Neuronal stem cell (in vitro differentiated cells): Measurements from ENCODE around the gene RNF220. TPM values are rescaled to one million over a fixed set of nuclear protein-coding genes. Genes with fewer than 3 reads are reported as not detected.

Experiments used
- DNase-seq: peaks from one replicate; pipeline ENCODE4 v3.0.0-alpha.2; 2013; ENCODE audit warnings: low spot score
- H2AFZ ChIP-seq: one replicate; pipeline ENCODE4 v1.6.1; 2013; ENCODE audit warnings: mild to moderate bottlenecking, low read length, inconsistent platforms
- H2AK5ac ChIP-seq: 2 replicates; pipeline ENCODE4 v1.6.1; 2013; ENCODE audit warnings: low read depth, mild to moderate bottlenecking, inconsistent platforms, low read length, moderate library complexity, mixed read lengths
- H2BK120ac ChIP-seq: 2 replicates; pipeline ENCODE4 v1.6.1; 2013; ENCODE audit warnings: low read depth, mild to moderate bottlenecking, inconsistent platforms, low read length, moderate library complexity, mixed read lengths
- H2BK12ac ChIP-seq: one replicate; pipeline ENCODE4 v1.6.1; 2013; ENCODE audit warnings: low read length, inconsistent platforms
- H2BK15ac ChIP-seq: 2 replicates; pipeline ENCODE4 v1.6.1; 2013; ENCODE audit warnings: mild to moderate bottlenecking, low read length, inconsistent platforms, mixed read lengths
- H2BK5ac ChIP-seq: one replicate; pipeline ENCODE4 v1.6.1; 2013; ENCODE audit warnings: inconsistent platforms, mild to moderate bottlenecking, low read length, moderate library complexity
- H3K14ac ChIP-seq: one replicate; pipeline ENCODE4 v1.6.1; 2013; ENCODE audit warnings: low read length, inconsistent platforms
- H3K18ac ChIP-seq: 2 replicates; pipeline ENCODE4 v1.6.1; 2013; ENCODE audit warnings: low read length, inconsistent platforms
- H3K23ac ChIP-seq: 2 replicates; pipeline ENCODE4 v1.6.1; 2013; ENCODE audit warnings: low read depth, mild to moderate bottlenecking, mixed read lengths, low read length, inconsistent platforms; ENCODE audit not compliant: poor library complexity
- H3K27ac ChIP-seq: replicated peaks from 3 replicates; pipeline ENCODE4 v1.5.1; 2013; ENCODE audit warnings: low read length, inconsistent platforms
- H3K27me3 ChIP-seq, 3 experiments: 2 replicates each; pipeline ENCODE4 v1.6.1; 2013; ENCODE audit warnings: low read length in 3 of 3, mild to moderate bottlenecking in 2 of 3, inconsistent platforms in 1 of 3, low read depth in 1 of 3, mixed read lengths in 1 of 3, moderate library complexity in 1 of 3; ENCODE audit not compliant: control insufficient read depth in 3 of 3, insufficient read depth in 3 of 3
- H3K36me3 ChIP-seq, 2 donors: replicated peaks in 1 of 2; 2 replicates each; pipeline ENCODE4 v1.6.1; 2013; ENCODE audit warnings: low read length in 2 of 2; ENCODE audit not compliant: control insufficient read depth in 2 of 2, insufficient read depth in 2 of 2
- H3K4ac ChIP-seq: 2 replicates; pipeline ENCODE4 v1.6.1; 2013; ENCODE audit warnings: inconsistent platforms, mild to moderate bottlenecking, low read length, moderate library complexity
- H3K4me1 ChIP-seq, 2 donors: 1 replicate in 1 of 2; 2 replicates in 1 of 2; pipeline ENCODE4 v1.6.1; 2013; ENCODE audit warnings: low read length in 2 of 2, low read depth in 1 of 2; ENCODE audit not compliant: control insufficient read depth in 2 of 2, insufficient read depth in 1 of 2
- H3K4me2 ChIP-seq: one replicate; pipeline ENCODE4 v1.6.1; 2013; ENCODE audit warnings: mild to moderate bottlenecking, low read length, inconsistent platforms; ENCODE audit not compliant: insufficient read depth, poor library complexity, severe bottlenecking
- H3K4me3 ChIP-seq, 2 donors: 2 replicates each; pipeline ENCODE4 v1.5.1; 2013; ENCODE audit warnings: low read length in 2 of 2, mild to moderate bottlenecking in 2 of 2, inconsistent platforms in 1 of 2, moderate library complexity in 1 of 2
- H3K79me1 ChIP-seq: one replicate; pipeline ENCODE4 v1.6.1; 2013; ENCODE audit warnings: low read depth, mild to moderate bottlenecking, inconsistent platforms, low read length, moderate library complexity
- H3K9ac ChIP-seq: one replicate; pipeline ENCODE4 v1.6.1; 2013; ENCODE audit warnings: mild to moderate bottlenecking, low read depth, low read length, inconsistent platforms; ENCODE audit not compliant: poor library complexity
- H3K9me3 ChIP-seq, 2 donors: replicated peaks in 1 of 2; 2 replicates each; pipeline versions ENCODE3 to v1.6.1; 2013; ENCODE audit warnings: low read length in 2 of 2, mild to moderate bottlenecking in 2 of 2, inconsistent platforms in 1 of 2, low read depth in 1 of 2, mixed read lengths in 1 of 2, moderate library complexity in 1 of 2; ENCODE audit not compliant: control insufficient read depth in 2 of 2, insufficient read depth in 1 of 2
- H4K8ac ChIP-seq: one replicate; pipeline ENCODE4 v1.6.1; 2013; ENCODE audit warnings: low read depth, mild to moderate bottlenecking, inconsistent platforms, low read length, moderate library complexity
- H4K91ac ChIP-seq: one replicate; pipeline ENCODE4 v1.6.1; 2013; ENCODE audit warnings: low read length, low read depth, mild to moderate bottlenecking, inconsistent platforms; ENCODE audit not compliant: poor library complexity
- WGBS, 2 donors: extraction: QIAGEN DNeasy Blood & Tissue Kit; methylation state at CpG; one replicate each; pipeline ENCODE4 v1.1.7; 2013; ENCODE audit warnings: missing lambda C conversion rate in 2 of 2, mixed read lengths in 1 of 2; ENCODE audit not compliant: insufficient read length in 2 of 2, insufficient replicate concordance in 1 of 2; ENCODE audit errors: extremely low coverage in 2 of 2; 5-methylcytosine and 5-hydroxymethylcytosine counted together
- polyA plus RNA-seq, 2 experiments: library from polyadenylated mRNA; stranded (reverse); fragments of 200-250 nt; gene quantifications; one replicate each; pipeline ENCODE4 v1.2.3, GENCODE V29; 2013

Gene RNF220
- polyA plus RNA-seq (2013, experiment 1 of 2): 105 TPM
- polyA plus RNA-seq (2013, experiment 2 of 2): 97.3 TPM

DNA sequence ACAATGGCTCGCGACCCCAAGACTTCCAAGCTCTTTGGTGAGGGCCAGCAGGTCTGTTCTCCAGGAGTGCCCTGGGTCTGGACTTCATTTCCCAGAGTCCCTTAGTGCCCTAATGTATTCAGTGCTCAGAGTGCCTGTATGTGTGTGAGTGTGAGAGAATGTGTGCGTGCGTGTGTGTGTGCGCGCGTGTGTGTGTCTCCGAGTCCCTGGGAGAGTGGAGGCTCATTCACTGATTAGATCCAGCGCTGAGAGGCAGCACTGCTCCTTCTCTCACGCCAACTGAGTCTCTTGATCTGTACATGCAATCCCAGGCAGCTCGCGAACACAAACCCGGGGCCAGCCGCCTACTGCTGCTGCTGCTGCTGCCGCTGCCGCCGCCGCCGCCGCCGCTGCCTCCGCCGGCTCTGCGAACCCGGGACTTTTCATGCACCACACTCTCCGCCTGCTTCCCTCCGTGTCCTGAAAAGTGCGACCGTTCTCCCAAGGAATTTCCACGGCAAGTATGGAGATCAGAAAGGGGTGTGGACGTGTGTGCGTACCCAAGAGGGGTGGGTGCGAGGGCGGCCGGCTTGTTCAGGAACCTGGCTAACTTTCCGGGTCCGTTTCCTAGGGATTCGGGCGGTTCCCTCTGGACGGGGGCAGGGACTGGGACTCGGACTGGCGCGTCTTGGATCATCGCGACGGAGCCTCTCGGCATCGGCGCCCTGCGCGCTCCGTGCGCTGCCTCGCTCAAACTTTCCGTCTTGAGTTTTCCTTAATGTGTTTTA, at the start of gene RNF220:
Gene RNF220, plus strand, starts transcription at position 225 of the 767 bp plus-strand sequence.
- no peaks in the 10 kb centered on the region for H3K9me3 ChIP-seq
- peak within 1 kb of the TSS; percentile 70 for H2AFZ ChIP-seq
- no peaks in the 10 kb centered on the region for H3K36me3 ChIP-seq
- H2BK120ac ChIP-seq: no peak within 1 kb of the TSS
- no peak within 1 kb of the TSS for H4K91ac ChIP-seq
- no peak within 1 kb of the TSS for H2BK15ac ChIP-seq
- WGBS, 2 donors: no CpG with 5 or more reads among the region's 55 CpGs
- H2BK12ac ChIP-seq: no peak within 1 kb of the TSS
- H3K4me2 ChIP-seq: peak within 1 kb of the TSS; percentile 74
- peak within 1 kb of the TSS; percentile 20 for H2BK5ac ChIP-seq
- no peak within 1 kb of the TSS for H3K4ac ChIP-seq
- peak within 1 kb of the TSS; percentile 59 for H3K23ac ChIP-seq
- no peak within 1 kb of the TSS for H3K14ac ChIP-seq
- H4K8ac ChIP-seq: no peak within 1 kb of the TSS
- H3K9ac ChIP-seq: peak within 1 kb of the TSS; percentile 82
- DNase-seq: peak; percentile 78
- H2AK5ac ChIP-seq: peak within 1 kb of the TSS; percentile 28
- H3K4me3 ChIP-seq: peak within 1 kb of the TSS; percentile 85 to 99
- H3K27ac ChIP-seq: no peak within 1 kb of the TSS
- no peaks in the 10 kb centered on the region for H3K79me1 ChIP-seq
- H3K18ac ChIP-seq: peak within 1 kb of the TSS; percentile 84
- H3K4me1 ChIP-seq: peaks cover 14% of the 10 kb centered on the region in 2 donors
- peaks cover 18 to 47% (median 23%) of the 10 kb centered on the region in 3 experiments for H3K27me3 ChIP-seq

DNA sequence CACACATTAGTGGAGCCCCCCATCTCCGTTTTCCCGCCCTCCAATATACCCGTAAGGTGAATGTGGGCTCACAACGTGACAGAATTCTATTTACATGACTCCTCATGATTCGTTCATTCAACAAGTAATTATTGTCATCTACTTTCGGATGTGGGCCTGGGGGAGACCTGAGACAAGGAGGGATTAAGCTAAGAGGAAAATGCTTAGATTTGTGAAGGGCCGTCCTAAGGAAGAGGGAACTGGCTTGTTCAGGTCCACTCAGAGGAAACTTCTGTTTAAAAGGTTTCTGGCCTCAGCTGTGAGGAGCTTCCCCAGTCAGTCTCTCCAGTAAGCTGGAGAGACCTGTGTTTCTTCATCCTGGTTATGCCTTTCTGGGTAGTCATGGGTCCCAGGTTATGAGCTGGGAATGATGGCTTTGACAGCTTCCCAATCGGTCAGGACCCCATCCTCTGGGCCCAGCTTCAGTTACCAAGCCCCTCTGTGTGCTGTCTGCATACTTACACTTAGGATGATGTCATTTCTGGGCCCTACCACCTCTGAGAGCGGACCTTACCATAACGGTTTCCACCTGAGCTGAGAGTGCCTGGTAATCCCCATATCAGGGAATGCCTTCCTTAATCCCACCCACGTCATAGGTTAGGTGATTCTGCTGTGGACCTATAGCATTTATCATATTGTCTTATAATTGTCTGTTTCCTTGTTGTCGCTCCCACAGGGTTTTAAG, 49.3 kb upstream of the RNF220 start:
- Histone ChIP-seq H3K4me2 (no peak overlapping the region), H3K23ac (no peak overlapping the region), H3K4ac (no peak overlapping the region), H3K27me3 (no peaks in the 10 kb centered on the region), H3K9me3 (no peaks in the 10 kb centered on the region), H4K8ac (no peak overlapping the region), H2AK5ac (no peak overlapping the region), H3K27ac (no peak overlapping the region), H2BK5ac (no peak overlapping the region), H3K79me1 (peaks cover 6% of the 10 kb centered on the region), H3K14ac (no peak overlapping the region), H3K18ac (no peak overlapping the region), H4K91ac (no peak overlapping the region), H2BK12ac (no peak overlapping the region), H3K9ac (no peak overlapping the region), H2BK120ac (no peak overlapping the region), H3K36me3 (peaks cover 0 to 11% of the 10 kb centered on the region in 2 donors), H2AFZ (peak overlapping the region; percentile 92), H3K4me1 (peaks cover 9 to 13% of the 10 kb centered on the region in 2 donors), H3K4me3 (peak overlapping the region in 1 of 2 donors; percentile 84), H2BK15ac (no peak overlapping the region)
- WGBS, 2 donors: no CpG with 5 or more reads among the region's 12 CpGs
- DNase-seq: no peak

GRCh38 chr1:44357710-44358109, 47.3 kb upstream of the RNF220 start:
- no peak overlapping the region for H2AFZ ChIP-seq
- H4K91ac ChIP-seq: no peak overlapping the region
- WGBS, 2 donors: no CpG with 5 or more reads among the region's 4 CpGs
- H3K14ac ChIP-seq: no peak overlapping the region
- H2BK5ac ChIP-seq: no peak overlapping the region
- H3K4me1 ChIP-seq: peaks cover 9 to 13% of the 10 kb centered on the region in 2 donors
- H3K23ac ChIP-seq: no peak overlapping the region
- no peak overlapping the region for H4K8ac ChIP-seq
- peaks cover 0 to under 1% of the 10 kb centered on the region in 2 donors for H3K36me3 ChIP-seq
- no peaks in the 10 kb centered on the region for H3K9me3 ChIP-seq
- H3K27ac ChIP-seq: no peak overlapping the region
- H3K4me3 ChIP-seq: no peak overlapping the region
- no peak overlapping the region for H2BK120ac ChIP-seq
- no peak overlapping the region for H3K4me2 ChIP-seq
- no peak overlapping the region for H3K4ac ChIP-seq
- H2BK12ac ChIP-seq: no peak overlapping the region
- H3K79me1 ChIP-seq: peaks cover 6% of the 10 kb centered on the region
- H3K9ac ChIP-seq: no peak overlapping the region
- H3K18ac ChIP-seq: no peak overlapping the region
- DNase-seq: no peak
- H2AK5ac ChIP-seq: no peak overlapping the region
- no peak overlapping the region for H2BK15ac ChIP-seq
- peaks cover 0 to 3% (median 0%) of the 10 kb centered on the region in 3 experiments for H3K27me3 ChIP-seq
